ENCODE measurements around the gene CTSZ. TPM values are rescaled to one million over a fixed set of nuclear protein-coding genes. Genes with fewer than 3 reads are reported as not detected.
"Not testable (repeated sequence)": the region's sequence is repeated elsewhere in the genome, so short reads cannot be mapped to it uniquely, and the experiment has no call there.

CTSZ gene
- total and polyA plus RNA-seq, 5 donors from 2014 or later, result 1.8 to 26.6 (median 3.2) TPM

- H3K27me3 ChIP-seq (ENCODE audit: control insufficient read depth, insufficient read depth, low read length), result no peaks in the 10 kb centered on the region
- Mint-ChIP-seq H3K27ac (peak overlapping the region in 2 of 3 donors; percentile 49 to 50), H3K4me3 (peak overlapping the region in 1 of 4 donors; percentile 20), H3K9me3 (no peaks in the 10 kb centered on the region), H3K27me3 (no peaks in the 10 kb centered on the region), H3K36me3 (peaks cover 41% of the 10 kb centered on the region), H3K4me1 (peaks cover 24 to 46% (median 39%) of the 10 kb centered on the region in 4 donors)
- no peaks in the 10 kb centered on the region for H3K9me3 ChIP-seq (ENCODE audit: control insufficient read depth in 2 of 2, low read length in 2 of 2)
- peaks cover 63% of the 10 kb centered on the region for H3K36me3 ChIP-seq (ENCODE audit: control insufficient read depth, insufficient read depth, low read length)
- DNase-seq (no peak), ATAC-seq (ENCODE audit: low read depth in 2 of 2) (no peak)
- peaks cover 21% of the 10 kb centered on the region for H3K4me1 ChIP-seq (ENCODE audit: control insufficient read depth, insufficient read depth, low read length, poor library complexity, severe bottlenecking)
- H3K27ac ChIP-seq (ENCODE audit: insufficient read depth, low read length, poor library complexity, severe bottlenecking), result peak overlapping the region; percentile 6
- H3K4me3 ChIP-seq (ENCODE audit: low read depth, low read length), result no peak overlapping the region
Observed at GRCh38 chr20:58986968-58987517, 20.0 kb downstream of the CTSZ start.

GRCh38 chr20:58986286-58986967 lies 20.6 kb downstream of the CTSZ start:
- H3K9me3 Mint-ChIP-seq, result no peaks in the 10 kb centered on the region
- DNase-seq, result no peak
- H3K4me3 Mint-ChIP-seq, result peak overlapping the region in 2 of 4 donors; percentile 20 to 75
- peak overlapping the region; percentile 6 for H3K27ac ChIP-seq (ENCODE audit: insufficient read depth, low read length, poor library complexity, severe bottlenecking)
- peaks cover 36% of the 10 kb centered on the region for H3K36me3 Mint-ChIP-seq
- H3K9me3 ChIP-seq (ENCODE audit: control insufficient read depth in 2 of 2, low read length in 2 of 2), result no peaks in the 10 kb centered on the region
- peaks cover 26% of the 10 kb centered on the region for H3K4me1 ChIP-seq (ENCODE audit: control insufficient read depth, insufficient read depth, low read length, poor library complexity, severe bottlenecking)
- H3K27me3 ChIP-seq (ENCODE audit: control insufficient read depth, insufficient read depth, low read length), result no peaks in the 10 kb centered on the region
- H3K4me3 ChIP-seq (ENCODE audit: low read depth, low read length), result no peak overlapping the region
- peaks cover 4% of the 10 kb centered on the region for H3K27me3 Mint-ChIP-seq
- H3K36me3 ChIP-seq (ENCODE audit: control insufficient read depth, insufficient read depth, low read length), result peaks cover 56% of the 10 kb centered on the region
- peaks cover 24 to 51% (median 41%) of the 10 kb centered on the region in 4 donors for H3K4me1 Mint-ChIP-seq
- no peak for ATAC-seq (ENCODE audit: low read depth in 2 of 2)
- H3K27ac Mint-ChIP-seq, result peak overlapping the region in 2 of 3 donors; percentile 49 to 50

- Mint-ChIP-seq H3K27ac (peak overlapping the region in 1 of 3 donors; percentile 28), H3K4me3 (no peak overlapping the region), H3K27me3 (peaks cover 4% of the 10 kb centered on the region), H3K36me3 (peaks cover 33% of the 10 kb centered on the region), H3K4me1 (peaks cover 24 to 51% (median 40%) of the 10 kb centered on the region in 4 donors), H3K9me3 (no peaks in the 10 kb centered on the region)
- H3K36me3 ChIP-seq (ENCODE audit: control insufficient read depth, insufficient read depth, low read length), result peaks cover 49% of the 10 kb centered on the region
- peaks cover 26% of the 10 kb centered on the region for H3K4me1 ChIP-seq (ENCODE audit: control insufficient read depth, insufficient read depth, low read length, poor library complexity, severe bottlenecking)
- H3K9me3 ChIP-seq (ENCODE audit: control insufficient read depth in 2 of 2, low read length in 2 of 2), result no peaks in the 10 kb centered on the region
- no peak for ATAC-seq (ENCODE audit: low read depth in 2 of 2)
- H3K27me3 ChIP-seq (ENCODE audit: control insufficient read depth, insufficient read depth, low read length), result no peaks in the 10 kb centered on the region
- no peak for DNase-seq
- no peak overlapping the region for H3K27ac ChIP-seq (ENCODE audit: insufficient read depth, low read length, poor library complexity, severe bottlenecking)
- H3K4me3 ChIP-seq (ENCODE audit: low read depth, low read length), result no peak overlapping the region
Observed at GRCh38 chr20:58985656-58986055, 21.4 kb downstream of the CTSZ start.

GRCh38 chr20:58984691-58985090 lies 22.4 kb downstream of the CTSZ start:
- no peak overlapping the region for H3K4me3 ChIP-seq (ENCODE audit: low read depth, low read length)
- Mint-ChIP-seq H3K4me1 (peaks cover 24 to 51% (median 40%) of the 10 kb centered on the region in 4 donors), H3K27ac (peak overlapping the region in 2 of 3 donors; percentile 21 to 81), H3K27me3 (peaks cover 4% of the 10 kb centered on the region), H3K36me3 (peaks cover 30% of the 10 kb centered on the region), H3K9me3 (no peaks in the 10 kb centered on the region), H3K4me3 (peak overlapping the region in 3 of 4 donors; percentile 8 to 66 (median 9))
- no peaks in the 10 kb centered on the region for H3K9me3 ChIP-seq (ENCODE audit: control insufficient read depth in 2 of 2, low read length in 2 of 2)
- no peaks in the 10 kb centered on the region for H3K27me3 ChIP-seq (ENCODE audit: control insufficient read depth, insufficient read depth, low read length)
- H3K36me3 ChIP-seq (ENCODE audit: control insufficient read depth, insufficient read depth, low read length), result peaks cover 39% of the 10 kb centered on the region
- DNase-seq (no peak), ATAC-seq (ENCODE audit: low read depth in 2 of 2) (no peak)
- peaks cover 28% of the 10 kb centered on the region for H3K4me1 ChIP-seq (ENCODE audit: control insufficient read depth, insufficient read depth, low read length, poor library complexity, severe bottlenecking)
- H3K27ac ChIP-seq (ENCODE audit: insufficient read depth, low read length, poor library complexity, severe bottlenecking), result no peak overlapping the region

- H3K27me3 ChIP-seq (ENCODE audit: control insufficient read depth, insufficient read depth, low read length); H3K9me3 Mint-ChIP-seq; H3K27ac ChIP-seq (ENCODE audit: insufficient read depth, low read length, poor library complexity, severe bottlenecking); ATAC-seq (ENCODE audit: low read depth in 2 of 2); H3K9me3 ChIP-seq (ENCODE audit: control insufficient read depth in 2 of 2, low read length in 2 of 2); DNase-seq: not testable (repeated sequence)
- Mint-ChIP-seq H3K4me1 (peaks cover 24 to 51% (median 40%) of the 10 kb centered on the region in 4 donors), H3K27me3 (peaks cover 12% of the 10 kb centered on the region), H3K27ac (peak overlapping the region in 2 of 3 donors; percentile 57 to 75), H3K36me3 (peaks cover 21% of the 10 kb centered on the region), H3K4me3 (peak overlapping the region; percentile 10 to 95 (median 94))
- Histone ChIP-seq H3K4me1 (ENCODE audit: control insufficient read depth, insufficient read depth, low read length, poor library complexity, severe bottlenecking) (peaks cover 28% of the 10 kb centered on the region), H3K36me3 (ENCODE audit: control insufficient read depth, insufficient read depth, low read length) (peaks cover 23% of the 10 kb centered on the region), H3K4me3 (ENCODE audit: low read depth, low read length) (peak overlapping the region; percentile 82)
Observed at GRCh38 chr20:58983115-58983468, 24.0 kb downstream of the CTSZ start.

GRCh38 chr20:58982406-58983114 lies 24.5 kb downstream of the CTSZ start:
- peaks cover 12% of the 10 kb centered on the region for H3K27me3 Mint-ChIP-seq
- Histone ChIP-seq H3K27me3 (ENCODE audit: control insufficient read depth, insufficient read depth, low read length) (no peaks in the 10 kb centered on the region), H3K36me3 (ENCODE audit: control insufficient read depth, insufficient read depth, low read length) (peaks cover 18% of the 10 kb centered on the region), H3K27ac (ENCODE audit: insufficient read depth, low read length, poor library complexity, severe bottlenecking) (peak overlapping the region; percentile 30), H3K9me3 (ENCODE audit: control insufficient read depth in 2 of 2, low read length in 2 of 2) (no peaks in the 10 kb centered on the region), H3K4me3 (ENCODE audit: low read depth, low read length) (peak overlapping the region; percentile 82), H3K4me1 (ENCODE audit: control insufficient read depth, insufficient read depth, low read length, poor library complexity, severe bottlenecking) (peaks cover 28% of the 10 kb centered on the region)
- H3K36me3 Mint-ChIP-seq, result peaks cover 15% of the 10 kb centered on the region
- peaks cover 0 to 4% (median 0%) of the 10 kb centered on the region in 7 donors for H3K9me3 Mint-ChIP-seq
- DNase-seq (peak in 1 of 3 donors; percentile 47), ATAC-seq (ENCODE audit: low read depth in 2 of 2) (no peak)
- H3K4me3 Mint-ChIP-seq, result peak overlapping the region; percentile 94 to 97 (median 94)
- peak overlapping the region; percentile 57 to 85 (median 75) for H3K27ac Mint-ChIP-seq
- peaks cover 24 to 51% (median 40%) of the 10 kb centered on the region in 4 donors for H3K4me1 Mint-ChIP-seq

- H3K4me1 ChIP-seq (ENCODE audit: control insufficient read depth, insufficient read depth, low read length, poor library complexity, severe bottlenecking), result peaks cover 28% of the 10 kb centered on the region
Observed at GRCh38 chr20:58981628-58982364, 25.3 kb downstream of the CTSZ start.

More at GRCh38 chr20:58981628-58982364, 25.3 kb downstream of the CTSZ start:
- H3K9me3 ChIP-seq (ENCODE audit: control insufficient read depth in 2 of 2, low read length in 2 of 2), result no peaks in the 10 kb centered on the region
- peaks cover 12% of the 10 kb centered on the region for H3K27me3 Mint-ChIP-seq
- H3K4me3 Mint-ChIP-seq, result peak overlapping the region; percentile 94 to 97 (median 94)
- no peak overlapping the region for H3K27ac ChIP-seq (ENCODE audit: insufficient read depth, low read length, poor library complexity, severe bottlenecking)
- H3K36me3 Mint-ChIP-seq, result peaks cover 8% of the 10 kb centered on the region
- peak overlapping the region; percentile 57 to 83 (median 63) for H3K27ac Mint-ChIP-seq
- ATAC-seq (ENCODE audit: low read depth in 2 of 2) (no peak), DNase-seq (peak in 2 of 3 donors; percentile 18 to 37)
- peaks cover 0 to 4% (median 0%) of the 10 kb centered on the region in 7 donors for H3K9me3 Mint-ChIP-seq
- H3K4me3 ChIP-seq (ENCODE audit: low read depth, low read length), result peak overlapping the region; percentile 82
- peaks cover 10% of the 10 kb centered on the region for H3K36me3 ChIP-seq (ENCODE audit: control insufficient read depth, insufficient read depth, low read length)
- H3K4me1 Mint-ChIP-seq, result peaks cover 21 to 48% (median 38%) of the 10 kb centered on the region in 4 donors
- no peaks in the 10 kb centered on the region for H3K27me3 ChIP-seq (ENCODE audit: control insufficient read depth, insufficient read depth, low read length)
